ENCODE data around the gene PAK4.

DNA sequence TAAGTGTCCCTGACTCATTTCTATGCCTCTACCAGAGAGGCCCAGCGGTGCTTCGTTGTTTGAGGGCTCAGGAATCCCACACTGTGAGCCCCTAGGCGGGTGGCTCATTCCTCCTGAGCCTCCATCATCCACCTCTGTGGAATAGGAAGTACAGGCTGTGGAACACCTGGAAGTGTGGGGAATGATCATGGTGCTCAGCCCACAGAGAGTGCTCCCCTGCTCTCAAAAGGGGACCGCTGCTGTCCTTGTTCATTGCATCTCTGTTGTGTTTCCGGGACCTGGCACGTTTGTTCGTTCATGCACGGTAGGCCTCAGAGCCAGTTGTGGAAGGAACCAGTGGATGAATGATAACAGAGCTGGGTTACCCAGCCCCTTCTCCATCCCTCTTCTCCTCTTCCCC lies 40.2 kb upstream of the PAK4 start:
- TF ChIP-seq, protein P1, sequence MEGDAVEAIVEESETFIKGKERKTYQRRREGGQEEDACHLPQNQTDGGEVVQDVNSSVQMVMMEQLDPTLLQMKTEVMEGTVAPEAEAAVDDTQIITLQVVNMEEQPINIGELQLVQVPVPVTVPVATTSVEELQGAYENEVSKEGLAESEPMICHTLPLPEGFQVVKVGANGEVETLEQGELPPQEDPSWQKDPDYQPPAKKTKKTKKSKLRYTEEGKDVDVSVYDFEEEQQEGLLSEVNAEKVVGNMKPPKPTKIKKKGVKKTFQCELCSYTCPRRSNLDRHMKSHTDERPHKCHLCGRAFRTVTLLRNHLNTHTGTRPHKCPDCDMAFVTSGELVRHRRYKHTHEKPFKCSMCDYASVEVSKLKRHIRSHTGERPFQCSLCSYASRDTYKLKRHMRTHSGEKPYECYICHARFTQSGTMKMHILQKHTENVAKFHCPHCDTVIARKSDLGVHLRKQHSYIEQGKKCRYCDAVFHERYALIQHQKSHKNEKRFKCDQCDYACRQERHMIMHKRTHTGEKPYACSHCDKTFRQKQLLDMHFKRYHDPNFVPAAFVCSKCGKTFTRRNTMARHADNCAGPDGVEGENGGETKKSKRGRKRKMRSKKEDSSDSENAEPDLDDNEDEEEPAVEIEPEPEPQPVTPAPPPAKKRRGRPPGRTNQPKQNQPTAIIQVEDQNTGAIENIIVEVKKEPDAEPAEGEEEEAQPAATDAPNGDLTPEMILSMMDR (IDR thresholded peaks at IDR 0.05; ENCODE audit: low read depth, low read length, poor library complexity, severe bottlenecking) = no peak
- TF ChIP-seq EZH2phosphoT487 (IDR thresholded peaks at IDR 0.05; ENCODE audit: borderline replicate concordance, low read length) = no peak
